ENCODE results near the gene POU2AF1.

The POU2AF1 gene

GRCh38 chr11:111303461-111303860 is 75.6 kb downstream of the POU2AF1 start:
- no peak for DNase-seq (ENCODE audit: low read depth)
- no peak overlapping the region for H3K4me3 ChIP-seq (ENCODE audit: low read depth, low read length)

DNA sequence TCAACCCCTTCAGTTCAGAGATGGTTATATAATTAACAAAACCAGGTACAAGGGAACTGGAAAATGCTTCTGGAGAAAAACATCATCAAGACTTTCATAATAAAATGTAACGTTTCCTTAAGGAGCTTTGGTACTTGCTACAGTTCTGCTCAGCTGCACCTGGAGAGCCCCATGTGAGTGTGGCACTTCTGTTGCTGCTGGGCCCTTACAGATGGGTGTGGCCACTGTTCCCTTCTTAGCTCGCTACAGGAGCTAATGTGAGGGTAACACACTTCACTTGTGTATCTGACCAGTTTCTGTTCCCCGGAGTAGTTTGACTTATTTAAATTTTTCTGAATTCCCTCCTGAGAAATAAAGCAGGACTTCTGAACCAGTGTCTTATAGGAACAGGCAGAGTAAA is 76.8 kb downstream of the POU2AF1 start:
- no peak overlapping the region for H3K4me3 ChIP-seq (ENCODE audit: low read depth, low read length)
- DNase-seq (ENCODE audit: low read depth) = no peak
